Measurements from ENCODE around the gene BCO2. TPM values are rescaled to one million over a fixed set of nuclear protein-coding genes. Genes with fewer than 3 reads are reported as not detected.

Gene BCO2
- total and polyA plus RNA-seq, 7 donors: 3.5 to 42.4 (median 5.7) TPM

- no peak for ATAC-seq
- no peak for DNase-seq
- H3K4me3 ChIP-seq: no peak overlapping the region
- H3K4me1 ChIP-seq: peaks cover 13% of the 10 kb centered on the region
- peaks cover 0 to 49% of the 10 kb centered on the region in 2 donors for H3K36me3 ChIP-seq (ENCODE audit: insufficient read depth in 1 of 2, low read depth in 1 of 2)
- intact Hi-C loops (cut with DNase I): no loop called here
- 83 to 90% (median 90%) methylated on average over 5 of the region's 5 CpGs for WGBS, 3 donors
- no peaks in the 10 kb centered on the region for H3K27me3 ChIP-seq (ENCODE audit: insufficient read depth in 3 of 3, low read length in 2 of 3)
- no peak for TF ChIP-seq CTCF (IDR thresholded peaks at IDR 0.05)
- peak overlapping the region; percentile 73 for H3K27ac ChIP-seq
- no peaks in the 10 kb centered on the region for H3K9me3 ChIP-seq
Measured at GRCh38 chr11:112156153-112156955, 19.0 kb upstream of the BCO2 start.

GRCh38 chr11:112156956-112157766 lies 18.2 kb upstream of the BCO2 start:
- WGBS, 3 donors: 72 to 82% (median 77%) methylated on average over 4 of the region's 4 CpGs
- no peaks in the 10 kb centered on the region for H3K27me3 ChIP-seq (ENCODE audit: insufficient read depth in 3 of 3, low read length in 2 of 3)
- H3K27ac ChIP-seq: peak overlapping the region; percentile 73
- DNase-seq: no peak
- TF ChIP-seq CTCF (IDR thresholded peaks at IDR 0.05): no peak
- H3K4me1 ChIP-seq: peaks cover 21% of the 10 kb centered on the region
- no peak overlapping the region for H3K4me3 ChIP-seq
- ATAC-seq: peak; percentile 91 to 97 (median 95)
- intact Hi-C loops (cut with DNase I): no loop called here
- peaks cover 0 to 41% of the 10 kb centered on the region in 2 donors for H3K36me3 ChIP-seq (ENCODE audit: insufficient read depth in 1 of 2, low read depth in 1 of 2)
- H3K9me3 ChIP-seq: no peaks in the 10 kb centered on the region

- 84 to 89% (median 89%) methylated on average over 7 of the region's 7 CpGs for WGBS, 3 donors
Measured at GRCh38 chr11:112159098-112160065, 15.9 kb upstream of the BCO2 start.

More at GRCh38 chr11:112159098-112160065, 15.9 kb upstream of the BCO2 start:
- Histone ChIP-seq H3K9me3 (no peaks in the 10 kb centered on the region), H3K36me3 (ENCODE audit: insufficient read depth in 1 of 2, low read depth in 1 of 2) (peaks cover 0 to 19% of the 10 kb centered on the region in 2 donors), H3K4me3 (peak overlapping the region; percentile 69), H3K27me3 (ENCODE audit: insufficient read depth in 3 of 3, low read length in 2 of 3) (no peaks in the 10 kb centered on the region), H3K4me1 (peaks cover 29% of the 10 kb centered on the region), H3K27ac (peak overlapping the region; percentile 82)
- no peak for TF ChIP-seq CTCF (IDR thresholded peaks at IDR 0.05)
- ATAC-seq: no peak
- intact Hi-C loops (cut with DNase I): loop anchor here in 1 of 2 donors (5.0 kb wide), 1 partner anchor 37 kb away; no protein-coding TSS in a partner anchor
- no peak for DNase-seq

All from psoas muscle (tissue), 8 donors.